ENCODE results near the gene BTBD9.

BTBD9 gene

GRCh38 chr6:38420207-38420606 lies 219.5 kb downstream of the BTBD9 start:
- no peak for DNase-seq

GRCh38 chr6:38417521-38417920 lies 222.2 kb downstream of the BTBD9 start:
- no peak for DNase-seq

GRCh38 chr6:38415231-38416005 lies 224.3 kb downstream of the BTBD9 start:
- DNase-seq = no peak

GRCh38 chr6:38413102-38413800 lies 226.5 kb downstream of the BTBD9 start:
- DNase-seq = no peak

- DNase-seq = no peak
These were observed 232.5 kb downstream of the BTBD9 start for GRCh38 chr6:38407192-38407591.

GRCh38 chr6:38406096-38406495 lies 233.6 kb downstream of the BTBD9 start:
- no peak for DNase-seq

- no peak for DNase-seq
These were observed 234.7 kb downstream of the BTBD9 start for GRCh38 chr6:38404900-38405556.

- DNase-seq = peak; percentile 3
These were observed 235.4 kb downstream of the BTBD9 start for GRCh38 chr6:38404355-38404754.

GRCh38 chr6:38403548-38403947 lies 236.2 kb downstream of the BTBD9 start:
- no peak for DNase-seq

- no peak for DNase-seq
These were observed 239.0 kb downstream of the BTBD9 start for GRCh38 chr6:38400764-38401163.

GRCh38 chr6:38400101-38400500 lies 239.6 kb downstream of the BTBD9 start:
- no peak for DNase-seq

GRCh38 chr6:38396209-38396608 lies 243.5 kb downstream of the BTBD9 start:
- DNase-seq = no peak

- DNase-seq = no peak
These were observed 245.7 kb downstream of the BTBD9 start for GRCh38 chr6:38393986-38394385.

GRCh38 chr6:38391626-38392579 lies 247.8 kb downstream of the BTBD9 start:
- no peak for DNase-seq

- DNase-seq = no peak
These were observed 248.5 kb downstream of the BTBD9 start for GRCh38 chr6:38391206-38391605.

- no peak for DNase-seq
These were observed 249.9 kb downstream of the BTBD9 start for GRCh38 chr6:38389875-38390274.

GRCh38 chr6:38387971-38388370 lies 251.8 kb downstream of the BTBD9 start:
- no peak for DNase-seq

- DNase-seq = no peak
These were observed 252.3 kb downstream of the BTBD9 start for GRCh38 chr6:38387461-38387860.

GRCh38 chr6:38378801-38379200 lies 260.9 kb downstream of the BTBD9 start:
- DNase-seq = no peak

GRCh38 chr6:38375937-38376336 lies 263.8 kb downstream of the BTBD9 start:
- DNase-seq = no peak

- no peak for DNase-seq
These were observed 264.4 kb downstream of the BTBD9 start for GRCh38 chr6:38375341-38375740.

GRCh38 chr6:38371881-38372280 lies 267.8 kb downstream of the BTBD9 start:
- no peak for DNase-seq

Measured in NCI-H510A (cell line).